GM21576 (cell line): ENCODE results near the gene CNOT6.
A peak's percentile ranks its signal among the peaks of the same experiment; 100 is the strongest.
"Not testable (repeated sequence)": the region's sequence is repeated elsewhere in the genome, so short reads cannot be mapped to it uniquely, and the experiment has no call there.

Source experiments
- ATAC-seq: cut with Tn5 transposase; IDR thresholded peaks from one replicate; pipeline ENCODE4 v1.9.1; 2021; ENCODE audit warnings: mild to moderate bottlenecking, moderate library complexity; ENCODE audit not compliant: unreplicated experiment

Gene CNOT6

DNA sequence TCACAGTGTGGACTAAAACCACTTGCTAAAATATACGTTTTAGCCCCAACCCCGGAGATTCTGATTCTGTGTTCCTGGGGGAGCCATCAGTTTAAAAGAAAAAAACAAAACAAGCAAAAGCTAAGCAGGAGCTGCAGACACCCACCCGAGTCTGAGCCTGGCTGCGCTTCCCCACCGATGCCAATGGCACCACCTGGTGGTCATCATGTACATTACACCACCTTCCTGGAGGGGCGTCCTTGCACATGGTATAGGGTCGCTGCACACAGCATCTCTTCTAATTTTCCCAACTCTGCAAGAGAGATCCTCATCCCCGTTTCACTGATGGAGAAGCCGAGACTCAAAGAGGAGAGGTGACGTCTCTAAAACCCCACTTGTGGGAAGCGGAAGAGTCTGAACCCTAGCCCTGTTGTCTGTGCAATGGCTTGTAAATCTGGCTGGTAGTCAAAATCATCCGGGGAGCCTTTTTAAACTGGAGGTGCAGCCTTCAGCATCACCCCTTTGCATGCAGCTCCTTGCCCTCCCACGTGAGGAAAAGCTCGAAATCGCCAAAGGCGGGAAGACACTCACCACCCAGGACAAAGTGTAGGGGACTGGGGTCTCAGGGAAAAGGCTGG lies 23.1 kb upstream of the CNOT6 start:
- peak; percentile 62 for ATAC-seq

DNA sequence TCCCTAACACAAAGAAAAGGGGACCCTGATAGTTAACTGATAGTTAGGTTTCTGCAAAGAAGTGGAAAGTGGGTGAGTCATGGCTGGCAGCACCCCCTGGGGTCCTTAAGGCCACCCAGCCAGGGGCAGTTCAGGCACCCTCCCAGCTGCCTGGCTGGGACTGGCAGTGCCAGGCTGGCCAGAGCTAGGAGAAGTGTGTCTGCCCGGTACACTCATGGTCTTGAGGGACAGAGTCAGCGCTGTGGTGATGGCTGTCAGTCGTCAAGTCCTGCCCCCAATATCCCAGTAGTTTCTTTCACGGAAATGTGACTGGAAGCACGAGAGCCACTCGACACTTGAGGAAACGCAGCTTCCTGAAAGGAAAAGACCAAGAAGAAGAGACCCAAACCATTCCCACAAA lies 22.3 kb upstream of the CNOT6 start:
- no peak for ATAC-seq

DNA sequence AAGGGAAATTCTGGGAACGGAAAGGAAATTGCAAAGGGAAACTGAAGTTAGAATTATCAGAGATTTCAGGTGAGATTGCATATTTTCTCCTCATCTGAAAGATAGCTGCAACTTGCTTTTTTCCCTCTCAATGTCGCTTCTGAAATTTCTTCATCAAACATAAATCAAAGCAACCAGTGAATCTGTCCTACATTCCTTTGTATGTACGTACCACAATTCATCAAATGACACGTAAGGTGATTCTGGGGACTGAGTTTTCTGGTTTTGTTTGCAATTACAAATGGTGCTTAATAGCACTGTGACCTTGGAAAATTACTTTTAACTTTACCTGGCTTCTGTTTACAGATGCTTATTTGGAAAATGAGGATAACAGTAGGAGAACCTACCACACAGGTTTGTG lies 21.9 kb upstream of the CNOT6 start:
- no peak for ATAC-seq

DNA sequence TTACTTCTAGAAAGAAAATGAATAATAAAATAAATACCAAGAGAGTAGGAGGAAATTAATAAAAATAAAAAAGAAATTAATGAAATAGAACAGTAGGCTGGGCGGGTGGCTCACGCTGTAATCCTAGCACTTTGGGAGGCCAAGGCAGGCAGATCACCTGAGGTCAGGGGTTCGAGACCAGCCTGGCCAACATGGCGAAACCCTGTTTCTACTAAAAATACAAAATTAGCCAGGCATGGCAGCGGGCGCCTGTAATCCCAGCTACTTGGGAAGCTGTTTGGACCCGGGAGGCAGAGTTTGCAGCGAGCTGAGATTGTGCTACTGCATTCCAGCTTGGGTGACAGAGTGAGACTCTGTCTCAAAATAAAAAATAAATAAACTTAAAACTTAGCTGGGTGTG lies 20.8 kb upstream of the CNOT6 start:
- not testable (repeated sequence) for ATAC-seq

DNA sequence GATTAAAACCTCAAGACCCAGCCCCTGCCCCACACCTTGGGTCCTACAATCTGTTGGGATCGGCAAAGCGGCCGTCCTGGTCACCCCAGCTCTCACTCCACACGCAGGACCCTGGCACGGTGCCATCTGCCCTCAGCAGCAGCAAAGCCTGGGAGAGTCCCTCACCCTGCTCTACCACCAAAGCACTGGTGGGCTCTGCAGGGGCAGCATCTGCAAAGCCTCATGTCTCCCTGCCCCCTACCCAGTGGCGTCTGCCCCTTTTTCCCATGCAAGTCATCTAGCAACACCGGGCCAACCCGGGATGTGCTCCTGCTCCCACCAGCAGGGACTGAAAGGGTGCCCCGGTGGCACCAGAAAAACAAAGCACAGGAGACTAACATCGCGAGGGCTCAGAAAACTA lies 19.6 kb upstream of the CNOT6 start:
- ATAC-seq = no peak

DNA sequence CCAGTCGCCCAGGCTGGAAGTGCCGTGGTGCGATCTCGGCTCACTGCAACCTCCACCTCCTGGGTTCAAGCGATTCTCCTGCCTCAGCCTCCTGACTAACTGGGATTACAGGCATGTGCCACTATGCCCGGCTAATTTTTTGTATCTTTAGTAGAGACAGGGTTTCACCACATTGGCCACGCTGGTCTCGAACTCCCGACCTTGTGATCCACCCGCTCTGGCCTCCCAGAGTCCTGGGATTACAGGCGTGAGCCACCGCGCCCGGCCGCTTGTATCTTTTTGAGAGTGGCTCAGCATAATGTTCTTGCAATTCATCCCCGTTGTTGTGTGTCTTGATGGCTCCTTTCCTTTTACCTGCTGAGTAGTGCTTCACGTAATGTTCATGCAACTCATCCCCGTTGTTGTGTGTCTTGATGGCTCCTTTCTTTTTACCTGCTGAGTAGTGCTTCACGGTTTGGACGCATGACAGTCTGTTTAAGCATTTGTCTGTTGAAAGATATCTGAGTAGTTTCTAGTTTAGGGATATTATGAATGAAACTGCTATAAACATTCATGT lies 18.1 kb upstream of the CNOT6 start:
- not testable (repeated sequence) for ATAC-seq

DNA sequence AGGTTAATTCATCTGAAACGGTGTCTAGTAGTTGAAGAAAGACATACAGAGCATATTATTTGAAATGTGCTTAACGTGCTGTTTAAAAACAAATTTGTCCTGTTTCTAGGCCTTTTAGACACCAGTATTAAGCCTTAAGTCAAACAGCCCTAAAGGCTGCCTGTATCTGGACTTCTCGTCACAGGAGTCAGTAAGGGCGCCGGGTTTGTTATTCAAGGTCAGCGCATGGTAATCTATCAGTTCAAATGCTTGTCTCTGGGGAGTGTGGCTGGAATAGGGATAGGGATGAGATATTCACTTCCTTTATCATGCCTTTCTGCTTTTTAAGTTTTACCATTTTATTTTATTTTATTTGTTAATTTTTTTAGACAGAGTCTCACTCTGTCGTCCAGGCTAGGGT lies 9.4 kb upstream of the CNOT6 start:
- ATAC-seq = no peak

DNA sequence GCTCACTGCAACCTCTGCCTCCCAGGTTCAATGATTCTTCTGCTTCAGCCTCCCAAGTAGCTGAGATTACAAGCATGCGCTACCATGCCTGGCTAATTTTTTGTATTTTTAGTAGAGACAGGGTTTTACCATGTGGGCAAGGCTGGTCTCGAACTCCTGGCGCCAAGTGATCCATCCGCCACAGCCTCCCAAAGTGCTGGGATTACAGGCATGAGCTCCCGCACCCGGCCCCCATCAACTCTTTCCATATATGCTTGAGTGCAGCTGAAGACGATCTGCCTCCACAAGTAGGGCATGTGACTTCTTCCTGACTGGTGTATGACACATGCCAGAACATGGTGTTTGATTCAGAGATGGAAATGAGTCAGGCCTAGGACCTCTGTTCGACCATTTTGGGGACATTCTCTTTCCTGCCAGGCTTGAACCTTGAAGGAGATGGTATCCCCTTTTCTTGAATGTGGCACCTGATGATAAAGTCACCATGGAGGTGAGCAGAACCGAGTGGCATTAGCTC lies 7.5 kb upstream of the CNOT6 start:
- no peak for ATAC-seq

DNA sequence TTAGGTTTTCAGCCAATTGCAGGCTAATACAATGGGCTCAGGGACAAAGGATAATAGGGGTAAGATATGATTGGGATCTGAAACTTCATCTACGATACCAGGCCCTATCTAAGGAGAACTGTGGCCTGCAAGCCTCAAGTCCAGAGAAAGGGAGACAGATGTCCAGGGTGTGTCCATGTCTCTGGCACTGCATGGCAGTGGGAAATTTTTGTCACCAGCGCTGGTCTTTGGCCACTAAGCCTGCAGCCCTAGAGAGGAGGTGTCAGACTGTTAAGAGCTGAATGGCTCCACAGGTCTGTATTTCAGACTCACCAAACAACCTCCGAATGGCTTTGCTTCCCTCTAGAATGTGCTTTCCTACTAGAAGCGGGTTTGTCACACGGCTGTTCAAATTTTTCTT lies 6.6 kb upstream of the CNOT6 start:
- ATAC-seq = no peak

DNA sequence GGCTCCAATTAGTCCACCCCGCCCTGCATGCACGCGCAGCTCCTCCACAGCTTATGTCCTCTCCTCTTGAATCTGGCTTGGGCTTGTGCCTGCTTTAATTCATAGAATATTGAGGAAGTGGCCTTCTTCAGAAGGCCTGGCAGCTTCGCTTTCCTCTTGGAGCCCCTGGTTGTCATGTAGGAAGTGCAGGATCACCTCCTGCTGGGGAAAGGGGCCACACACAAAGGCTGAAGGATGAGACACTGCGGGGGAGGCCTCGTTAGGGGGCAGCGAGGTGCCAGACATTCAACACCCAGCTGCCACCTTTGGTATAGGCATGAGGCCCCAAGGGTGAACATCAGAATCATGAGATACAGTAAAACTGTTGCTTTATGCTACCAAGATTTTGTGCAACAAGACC lies 2.7 kb upstream of the CNOT6 start:
- no peak for ATAC-seq

DNA sequence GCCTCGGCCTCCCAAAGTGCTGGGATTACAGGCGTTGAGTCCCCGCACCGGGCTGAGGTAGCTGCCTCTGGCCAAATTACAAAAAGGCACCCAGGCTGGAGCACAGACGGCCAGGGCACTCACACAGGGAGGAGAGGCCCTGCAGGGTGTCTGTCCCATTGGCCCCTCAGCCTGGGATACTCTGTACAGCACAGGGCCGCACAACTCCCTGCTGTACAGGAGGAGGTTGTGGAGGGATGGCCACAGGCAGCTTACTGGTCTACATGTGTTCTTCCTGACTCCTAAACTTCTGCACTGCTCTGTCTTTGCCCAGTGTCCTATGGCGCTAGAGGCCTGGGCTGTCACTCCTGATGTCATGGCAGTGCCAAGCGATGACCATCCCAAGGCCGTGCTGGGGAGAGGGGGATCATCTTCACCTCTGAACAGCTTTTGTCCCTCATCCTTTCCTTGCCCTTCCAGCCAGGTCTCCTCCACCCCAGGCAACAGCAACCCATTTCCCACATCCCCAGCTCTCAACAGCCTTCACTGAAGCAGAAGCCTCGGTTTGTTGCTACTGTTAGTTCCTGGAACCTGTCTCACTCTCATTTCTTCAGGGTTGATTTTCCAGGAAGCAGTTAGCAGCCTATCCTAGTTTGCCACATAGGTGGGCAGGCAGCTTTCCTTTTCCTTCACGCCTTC lies 1.8 kb upstream of the CNOT6 start:
- ATAC-seq = no peak

DNA sequence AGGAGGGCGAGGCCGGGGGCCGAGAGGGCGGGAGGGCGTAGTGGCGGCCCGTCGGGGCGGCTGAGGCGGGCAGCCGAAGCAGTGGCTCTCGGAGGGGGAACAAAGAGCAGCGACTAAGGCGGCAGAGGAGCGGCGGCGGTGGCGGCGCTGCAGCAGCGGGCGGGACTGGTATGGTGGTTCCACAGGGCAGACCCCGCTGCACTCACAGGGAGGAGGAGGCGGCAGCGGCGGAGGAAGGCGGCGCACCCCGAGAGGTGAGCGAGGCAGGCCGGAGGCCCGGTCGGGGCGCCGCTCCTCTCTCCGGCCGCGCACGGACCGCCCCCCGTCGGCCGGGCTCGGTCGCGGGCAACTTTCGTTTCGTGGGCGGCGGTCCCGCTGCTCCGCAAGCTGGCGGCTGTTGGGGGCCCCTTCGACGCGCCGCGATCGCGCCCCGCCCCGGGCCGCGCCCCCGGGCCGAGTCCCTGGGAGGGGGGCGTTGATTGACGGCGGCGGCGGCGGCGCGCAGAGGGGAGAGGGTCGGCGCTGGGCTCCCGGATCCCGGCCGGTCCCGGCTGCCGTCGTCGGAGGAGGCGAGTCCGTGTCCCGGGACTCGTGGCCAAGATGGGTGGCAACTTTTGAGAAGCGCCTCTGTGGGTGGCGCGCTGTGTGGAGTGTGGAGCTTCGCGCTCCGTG lies 467 bp downstream of the CNOT6 start:
- ATAC-seq = peak; percentile 29

DNA sequence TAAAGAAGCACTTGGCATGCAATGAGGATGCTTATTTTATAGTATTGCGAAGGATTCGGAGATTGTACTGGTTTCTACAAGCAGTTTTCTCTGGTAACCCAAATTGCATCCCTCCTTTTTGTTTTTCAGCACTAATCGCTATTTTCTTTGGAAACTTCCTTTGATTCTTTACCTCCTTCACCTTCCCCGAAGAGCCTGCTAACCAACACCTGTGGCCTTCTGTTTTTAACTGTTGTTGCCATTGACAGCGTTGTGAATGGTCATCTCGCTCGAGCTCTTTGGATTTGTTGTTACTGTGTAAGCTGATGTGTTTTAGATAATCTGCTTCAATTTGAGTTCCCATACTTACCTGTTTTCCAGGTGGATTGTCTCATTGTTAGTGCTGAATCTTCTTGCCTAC lies 1.1 kb downstream of the CNOT6 start:
- no peak for ATAC-seq

DNA sequence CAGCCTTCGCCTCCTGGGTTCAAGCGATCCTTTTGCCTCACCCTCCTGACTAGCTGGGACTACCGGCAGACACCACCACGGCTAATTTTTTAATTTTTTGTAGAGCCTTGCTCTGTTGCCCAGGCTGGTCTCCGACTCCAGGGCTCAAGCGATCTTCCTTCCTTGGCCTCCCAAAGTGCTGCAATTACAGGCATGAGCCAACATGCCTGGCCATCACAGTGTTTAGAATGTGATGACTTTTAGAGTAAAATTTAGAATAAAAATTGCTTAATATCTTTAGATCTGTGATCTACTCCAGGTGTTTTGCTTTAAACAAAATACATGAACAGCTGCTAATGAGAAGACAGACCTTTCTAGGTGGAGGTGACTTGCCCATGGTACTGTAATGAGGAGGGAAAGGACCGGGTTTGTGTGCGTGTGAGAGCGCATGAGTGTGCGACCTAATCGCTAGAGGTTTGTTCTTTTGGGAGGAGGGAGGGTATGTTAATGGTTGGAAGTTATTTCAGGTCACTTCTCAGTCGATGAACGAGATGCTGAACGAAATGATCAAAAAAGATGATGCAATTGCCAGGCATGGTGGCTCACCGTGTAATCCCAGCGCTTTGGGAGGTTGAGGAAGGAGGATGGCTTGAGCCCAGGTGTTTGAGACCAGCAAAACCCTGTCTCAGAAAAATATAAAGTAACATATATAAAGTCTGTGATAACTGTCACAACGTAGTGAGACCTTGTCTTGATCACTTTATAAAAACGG lies 2.0 kb downstream of the CNOT6 start:
- ATAC-seq = no peak

DNA sequence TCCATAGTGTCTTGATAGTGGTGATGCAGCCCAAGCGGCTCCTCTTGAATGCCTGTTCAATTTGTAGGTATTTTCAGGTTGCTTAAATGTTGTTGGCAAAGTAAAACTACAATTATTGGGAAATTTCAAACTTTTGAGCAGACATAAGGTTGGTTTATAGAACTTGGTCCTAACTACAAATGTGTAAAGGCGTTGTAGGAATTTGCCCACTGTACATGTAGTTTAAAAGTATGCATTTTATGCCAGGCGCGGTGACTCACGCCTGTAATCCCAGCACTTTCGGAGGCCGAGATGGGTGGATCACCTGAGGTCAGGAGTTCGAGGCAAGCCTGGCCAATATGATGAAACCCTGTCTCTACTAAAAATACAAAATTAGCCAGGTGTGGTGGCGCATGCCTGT lies 2.6 kb downstream of the CNOT6 start:
- ATAC-seq = not testable (repeated sequence)

DNA sequence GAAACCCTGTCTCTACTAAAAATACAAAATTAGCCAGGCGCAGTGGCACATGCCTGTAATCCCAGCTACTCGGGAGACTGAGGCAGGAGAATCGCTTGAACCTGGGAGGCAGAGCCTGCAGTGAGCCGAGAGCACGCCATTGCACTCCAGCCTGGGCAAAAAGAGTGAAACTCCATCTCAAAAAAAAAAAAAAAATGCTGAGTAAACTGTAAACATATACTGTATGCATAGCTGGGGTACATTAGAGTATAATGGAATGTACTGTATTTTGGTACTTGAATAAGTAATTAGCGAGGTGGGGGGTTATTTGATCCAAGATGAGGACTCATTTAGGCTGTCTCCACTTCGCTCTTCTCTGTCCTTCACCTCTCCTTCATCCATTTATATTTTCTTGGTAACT lies 3.7 kb downstream of the CNOT6 start:
- ATAC-seq = not testable (repeated sequence)

DNA sequence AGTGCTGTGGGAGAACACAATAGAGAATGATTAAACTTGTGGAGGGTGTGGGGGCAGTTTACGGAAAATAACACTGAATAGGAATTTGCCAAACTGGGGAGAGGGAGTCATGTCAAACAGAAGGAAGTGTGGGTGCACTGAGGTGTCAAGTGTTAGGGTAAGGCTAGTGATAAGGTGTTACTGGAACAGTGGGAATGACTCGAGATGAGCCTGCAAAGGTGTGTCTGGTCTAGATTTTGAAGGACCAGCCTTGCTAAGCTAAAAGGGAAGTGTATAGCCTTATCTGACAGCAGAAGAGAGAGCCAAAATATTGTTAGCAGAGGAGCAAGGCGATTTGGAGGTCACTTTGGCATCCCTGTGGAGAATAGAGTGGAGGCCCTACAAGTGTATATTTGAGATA lies 4.2 kb downstream of the CNOT6 start:
- no peak for ATAC-seq

DNA sequence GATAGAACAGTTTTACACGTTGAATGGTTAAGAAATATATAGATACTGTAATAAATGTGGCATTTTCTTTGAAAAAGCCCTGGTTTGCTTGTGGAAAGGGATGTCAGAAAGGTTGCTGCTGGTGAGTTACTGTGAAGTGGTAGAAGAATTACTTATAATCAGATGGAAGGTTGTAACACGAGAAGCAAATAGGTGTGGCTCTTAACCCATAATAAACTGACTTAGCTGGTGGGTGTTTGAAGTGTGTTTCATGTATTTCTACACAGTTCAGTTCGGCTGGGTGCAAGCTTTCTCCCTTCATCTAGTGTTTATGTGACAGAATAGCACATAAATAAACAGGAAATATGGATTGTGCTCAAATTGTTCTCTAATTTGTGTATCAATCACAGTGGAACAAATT lies 5.5 kb downstream of the CNOT6 start:
- no peak for ATAC-seq

DNA sequence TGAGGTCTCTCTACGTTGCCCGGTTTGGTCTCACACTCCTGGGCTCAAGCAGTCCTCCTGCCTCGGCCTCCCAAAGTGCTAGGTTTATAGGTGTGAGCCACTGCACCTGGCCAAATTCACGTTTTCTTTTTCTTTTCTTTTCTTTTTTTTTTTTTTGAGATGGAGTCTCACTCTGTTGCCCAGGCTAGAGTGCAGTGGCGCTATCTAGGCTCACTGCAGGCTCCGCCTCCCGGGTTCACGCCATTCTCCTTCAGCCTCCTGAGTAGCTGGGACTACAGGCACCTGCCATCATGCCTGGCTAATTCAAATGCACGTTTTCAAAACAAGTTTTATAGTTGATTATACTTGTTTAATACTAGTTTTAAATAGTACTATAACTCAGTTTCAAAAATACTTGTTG lies 6.1 kb downstream of the CNOT6 start:
- not testable (repeated sequence) for ATAC-seq

DNA sequence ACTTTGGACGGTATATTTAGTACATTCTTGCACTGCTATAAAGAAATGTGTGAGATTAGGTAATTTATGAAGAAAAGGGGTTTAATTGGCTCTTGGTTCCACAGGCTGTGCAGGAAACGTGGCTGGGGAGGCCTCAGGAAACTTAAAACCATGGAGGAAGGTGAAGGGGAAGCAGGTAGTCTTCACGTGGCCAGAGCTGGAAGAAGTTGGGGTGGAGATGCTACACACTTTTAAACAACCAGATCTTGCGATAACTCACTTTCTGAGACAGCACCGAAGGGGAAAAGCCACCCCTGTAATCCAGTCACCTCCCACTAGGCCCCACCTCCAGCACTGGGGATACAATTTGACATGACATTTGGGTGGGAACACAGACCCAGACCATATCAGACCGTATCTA lies 13.5 kb downstream of the CNOT6 start:
- no peak for ATAC-seq

DNA sequence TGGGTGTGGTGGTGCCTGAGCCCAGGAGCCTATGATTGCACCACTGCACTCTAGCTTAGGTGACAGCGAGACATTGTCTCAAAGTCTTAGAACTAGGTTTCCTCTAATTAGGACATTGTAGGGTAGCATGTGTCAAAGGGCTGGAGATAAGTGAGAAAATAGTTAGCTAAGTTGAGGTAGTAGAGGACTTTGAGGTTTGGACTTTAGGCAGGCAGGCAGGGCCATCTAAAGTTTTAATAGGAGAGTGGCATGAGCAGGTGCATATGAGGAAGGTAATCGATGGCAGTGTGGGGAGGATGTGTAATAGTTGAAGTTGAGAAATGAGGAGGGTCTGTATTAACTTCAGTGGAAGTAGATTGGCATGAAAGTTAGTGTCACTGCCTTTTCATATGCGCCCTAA lies 21.1 kb downstream of the CNOT6 start:
- no peak for ATAC-seq
